ENCODE data around the gene FAM32A. TPM values are rescaled to one million over a fixed set of nuclear protein-coding genes. Genes with fewer than 3 reads are reported as not detected.

The FAM32A gene
- polyA plus RNA-seq, 4 donors = 96.5 to 118 (median 112) TPM

DNA sequence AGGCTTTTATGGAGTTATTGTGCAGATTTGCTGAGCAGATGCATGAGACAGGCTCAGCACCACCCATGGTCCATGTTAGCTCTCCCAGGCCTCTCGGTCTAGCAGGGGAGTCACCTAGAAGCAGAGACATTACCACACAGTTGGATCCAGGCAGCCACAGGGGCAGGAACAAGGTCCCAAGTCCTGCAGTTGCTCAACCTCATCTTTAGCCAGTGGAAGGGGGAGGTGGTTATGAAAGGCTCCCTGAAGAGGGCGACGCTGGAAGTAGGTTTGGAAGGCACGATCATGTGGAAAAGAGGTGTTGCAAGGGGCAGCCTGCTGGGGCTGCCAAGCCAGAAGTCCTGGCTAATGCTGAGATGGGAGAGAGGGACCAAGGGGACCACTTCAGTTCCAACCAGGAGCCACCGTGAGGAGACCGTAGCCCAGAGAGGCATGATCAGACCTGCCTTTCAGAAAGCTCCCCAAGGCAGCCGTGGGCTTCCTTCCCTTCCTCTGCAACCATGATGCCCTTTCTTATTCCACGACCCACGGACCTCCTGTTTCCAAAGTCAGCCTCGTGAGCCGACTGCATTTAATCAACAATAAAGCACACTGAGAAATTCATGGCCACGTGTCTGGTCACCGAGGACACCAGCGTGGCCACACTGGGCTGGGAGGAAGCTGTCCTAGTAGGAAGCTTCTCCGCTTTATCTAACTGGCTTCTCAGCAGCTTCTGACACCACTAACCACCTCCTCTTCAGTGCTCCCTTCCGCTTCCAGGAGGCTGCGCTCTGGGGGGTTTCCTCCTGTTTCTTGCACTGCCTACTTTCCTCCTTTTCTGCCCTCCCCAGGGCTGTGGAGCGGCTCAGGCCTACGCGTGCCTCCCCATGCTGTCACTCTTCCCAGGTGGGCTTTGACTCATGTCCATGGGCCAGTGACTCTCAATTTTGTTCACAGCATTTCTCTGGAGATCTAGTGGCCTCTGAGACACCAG, 15.1 kb downstream of the FAM32A start:
- no peak for DNase-seq (ENCODE audit: low read depth in 4 of 4, low spot score in 3 of 4)

DNA sequence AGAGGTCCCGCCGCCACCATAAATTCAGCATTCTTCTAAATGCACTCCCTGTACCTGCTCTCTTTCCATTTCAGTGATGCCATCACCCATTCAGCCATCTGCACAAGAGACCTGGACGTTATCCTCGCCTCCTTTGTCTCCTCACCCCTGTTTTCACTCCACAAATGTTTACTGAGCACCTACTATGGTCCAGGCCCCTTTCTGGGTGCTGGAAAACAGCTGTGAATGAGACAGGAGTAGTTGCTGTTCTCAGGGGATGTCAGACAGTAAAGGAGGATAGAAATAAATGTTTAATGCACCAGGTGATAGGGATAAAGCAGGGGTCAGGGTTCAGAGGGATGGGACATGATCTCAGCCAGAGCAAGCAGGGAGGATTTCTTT, 15.8 kb downstream of the FAM32A start:
- no peak for DNase-seq (ENCODE audit: low read depth in 4 of 4, low spot score in 3 of 4)

DNA sequence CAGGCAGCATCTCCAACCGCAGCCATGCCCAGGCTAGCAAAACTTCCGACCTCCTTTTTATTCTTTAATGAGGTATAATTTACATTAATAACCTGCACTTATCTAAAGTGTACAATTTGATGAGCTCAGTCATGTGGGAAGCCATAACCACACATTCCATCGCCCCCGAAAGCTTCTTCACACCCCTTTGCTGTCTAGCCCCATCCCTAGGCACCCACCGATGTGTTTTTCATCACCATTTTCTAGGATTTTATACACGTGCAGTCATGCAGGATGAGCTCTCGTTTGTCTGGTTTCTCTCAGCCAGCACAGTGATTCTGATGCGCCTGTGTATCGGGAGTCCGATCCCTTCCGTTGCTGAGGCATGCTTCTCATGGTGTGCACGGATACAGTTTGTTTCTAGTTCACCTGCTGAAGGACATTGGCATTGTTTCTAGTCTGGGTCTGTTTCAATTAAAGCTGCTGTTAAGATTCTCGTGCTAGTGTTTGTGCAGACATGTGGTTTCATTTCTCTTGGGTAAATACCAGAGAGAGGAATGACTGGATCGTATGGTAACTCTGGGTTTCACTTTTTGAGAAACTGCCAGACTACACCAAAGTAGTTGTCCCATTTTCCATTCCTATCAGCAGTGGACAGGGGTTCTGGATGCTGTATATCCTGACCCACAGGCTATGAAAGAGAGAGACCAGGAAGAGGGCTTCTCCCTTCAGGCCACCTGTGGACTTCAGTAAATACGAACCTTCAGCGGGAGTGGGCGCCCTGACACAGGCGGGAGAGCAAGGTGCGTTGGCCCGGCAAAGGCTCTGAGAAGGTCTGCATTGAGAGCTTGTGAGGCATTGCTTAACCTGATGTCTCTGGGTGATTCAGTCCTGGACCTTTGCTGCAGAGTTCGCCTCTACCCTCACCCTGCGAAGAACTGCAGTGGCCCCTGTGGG, 17.4 kb downstream of the FAM32A start:
- no peak for DNase-seq (ENCODE audit: low read depth in 4 of 4, low spot score in 3 of 4)

- no peak for DNase-seq (ENCODE audit: low read depth in 4 of 4, low spot score in 3 of 4)
Observed at GRCh38 chr19:16203256-16204004, 18.2 kb downstream of the FAM32A start.

- DNase-seq (ENCODE audit: low read depth in 4 of 4, low spot score in 3 of 4) = no peak
Observed at GRCh38 chr19:16204005-16204294, 18.7 kb downstream of the FAM32A start.

- no peak for DNase-seq (ENCODE audit: low read depth in 4 of 4, low spot score in 3 of 4)
Observed at GRCh38 chr19:16205205-16206045, 20.2 kb downstream of the FAM32A start.

GRCh38 chr19:16206046-16206605, 20.9 kb downstream of the FAM32A start:
- no peak for DNase-seq (ENCODE audit: low read depth in 4 of 4, low spot score in 3 of 4)

GRCh38 chr19:16206637-16207036, 21.4 kb downstream of the FAM32A start:
- DNase-seq (ENCODE audit: low read depth in 4 of 4, low spot score in 3 of 4) = no peak

DNA sequence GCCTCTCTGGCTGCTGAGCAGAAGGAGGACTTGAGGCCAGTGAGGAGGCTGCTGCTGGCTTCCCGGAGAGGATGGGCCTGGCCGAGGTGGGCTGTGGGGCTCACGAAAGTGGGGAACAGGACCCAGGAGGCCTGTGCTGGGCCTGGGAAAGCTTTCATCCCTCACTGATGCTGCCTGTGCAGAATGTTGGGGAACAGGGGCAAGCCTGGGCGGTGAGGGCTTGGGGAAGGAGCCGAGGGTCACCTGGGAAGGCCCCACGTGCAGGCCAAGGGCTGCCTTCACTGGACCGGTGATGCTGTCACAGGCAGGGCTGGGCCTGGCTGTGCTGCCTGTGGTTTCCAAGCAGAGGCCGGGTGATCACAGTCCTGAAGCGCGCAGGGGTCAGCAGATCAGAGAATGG, 21.9 kb downstream of the FAM32A start:
- DNase-seq (ENCODE audit: low read depth in 4 of 4, low spot score in 3 of 4) = no peak

DNA sequence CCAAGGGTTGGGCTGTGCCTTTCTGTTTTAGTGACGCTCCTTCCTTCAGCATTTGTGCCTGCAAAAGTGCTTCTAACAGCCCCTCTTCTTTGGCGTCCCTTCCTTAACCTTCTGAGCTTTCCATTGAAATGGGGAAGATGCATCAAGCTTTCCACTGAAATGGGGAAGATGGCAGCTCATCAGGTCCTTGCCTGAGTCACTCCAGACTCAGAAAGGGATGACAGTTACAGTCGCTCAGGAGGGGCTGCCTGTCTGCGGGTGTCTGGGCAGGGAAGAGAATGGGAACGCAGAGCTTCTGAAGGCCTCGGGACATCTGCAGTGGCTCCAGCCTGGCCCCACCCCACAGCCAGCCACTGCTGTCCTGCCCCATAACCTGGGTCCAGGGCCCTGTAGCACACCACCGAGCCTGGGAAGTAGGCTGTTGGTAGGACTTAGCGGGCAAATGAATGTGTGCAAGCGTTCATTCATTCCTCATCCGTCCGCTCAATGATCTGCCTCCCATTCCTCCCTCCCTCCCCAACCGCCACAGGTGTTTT, 22.3 kb downstream of the FAM32A start:
- no peak for DNase-seq (ENCODE audit: low read depth in 4 of 4, low spot score in 3 of 4)

- DNase-seq (ENCODE audit: low read depth in 4 of 4, low spot score in 3 of 4) = no peak
Observed at GRCh38 chr19:16208064-16208759, 23.0 kb downstream of the FAM32A start.

- DNase-seq (ENCODE audit: low read depth in 4 of 4, low spot score in 3 of 4) = no peak
Observed at GRCh38 chr19:16208847-16209665, 23.8 kb downstream of the FAM32A start.

DNA sequence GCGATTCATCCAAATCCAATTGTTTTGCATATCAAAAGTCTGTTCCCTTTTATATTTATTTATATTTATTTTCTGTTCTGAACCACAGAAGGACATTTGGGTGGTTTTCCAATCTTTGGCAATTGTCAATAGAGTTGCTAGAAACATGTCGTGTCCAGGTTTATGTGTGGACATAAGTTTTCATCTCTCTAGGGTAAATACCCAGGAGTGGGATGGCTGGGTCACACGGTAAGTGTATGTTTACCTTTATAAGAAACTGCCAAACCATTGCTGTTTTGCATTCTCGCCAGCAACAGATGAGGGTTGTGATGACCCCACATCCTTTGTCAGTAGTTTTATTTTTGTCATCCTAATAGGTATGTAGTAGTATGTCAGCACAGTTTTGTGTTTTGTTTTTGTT, 25.0 kb downstream of the FAM32A start:
- DNase-seq (ENCODE audit: low read depth in 4 of 4, low spot score in 3 of 4) = no peak

- no peak for DNase-seq (ENCODE audit: low read depth in 4 of 4, low spot score in 3 of 4)
Observed at GRCh38 chr19:16213076-16213475, 27.9 kb downstream of the FAM32A start.

GRCh38 chr19:16216744-16217670, 31.8 kb downstream of the FAM32A start:
- DNase-seq (ENCODE audit: low read depth in 4 of 4, low spot score in 3 of 4) = no peak

DNA sequence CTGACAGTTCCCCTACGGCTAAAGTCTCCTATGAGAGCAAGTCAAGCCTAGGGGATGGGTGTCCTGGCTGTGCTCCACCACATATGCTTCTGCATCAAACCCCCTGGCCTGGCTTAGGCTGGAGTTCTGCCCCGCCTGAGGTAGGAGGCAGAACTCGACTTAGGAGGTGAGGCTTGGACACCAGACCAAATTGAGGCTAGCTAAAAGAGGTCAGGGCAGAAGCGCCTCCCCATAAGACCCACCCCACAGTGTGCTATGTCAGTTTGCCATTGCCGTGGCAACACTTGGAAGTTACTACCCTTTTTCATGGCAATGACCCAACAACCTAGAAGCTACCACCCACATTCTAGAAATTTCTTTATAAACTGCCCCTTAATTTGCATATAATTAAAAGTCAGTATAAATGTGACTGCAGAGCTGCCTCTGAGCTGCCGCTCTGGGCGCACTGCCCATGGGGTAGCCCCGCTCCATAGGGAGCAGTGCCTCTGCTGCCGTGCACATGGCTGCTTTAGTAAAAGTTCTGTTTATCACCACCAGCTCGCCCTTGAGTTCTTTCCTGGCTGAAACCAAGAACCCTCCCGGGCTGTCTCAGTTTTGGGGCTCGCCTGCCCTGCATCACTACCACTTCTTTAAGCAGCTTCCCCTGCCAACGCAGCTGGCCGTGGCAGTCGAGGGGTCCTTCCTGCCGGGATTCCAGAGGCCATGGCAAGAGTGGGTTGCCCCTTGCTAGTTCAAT, 32.7 kb downstream of the FAM32A start:
- DNase-seq (ENCODE audit: low read depth in 4 of 4, low spot score in 3 of 4) = no peak

Data from left renal pelvis (tissue), 4 donors.